ENCODE results near the gene NELL1. TPM values are rescaled to one million over a fixed set of nuclear protein-coding genes. Genes with fewer than 3 reads are reported as not detected.

Gene NELL1
- total and polyA plus RNA-seq, 2 experiments from 2014 or later = not detected

DNA sequence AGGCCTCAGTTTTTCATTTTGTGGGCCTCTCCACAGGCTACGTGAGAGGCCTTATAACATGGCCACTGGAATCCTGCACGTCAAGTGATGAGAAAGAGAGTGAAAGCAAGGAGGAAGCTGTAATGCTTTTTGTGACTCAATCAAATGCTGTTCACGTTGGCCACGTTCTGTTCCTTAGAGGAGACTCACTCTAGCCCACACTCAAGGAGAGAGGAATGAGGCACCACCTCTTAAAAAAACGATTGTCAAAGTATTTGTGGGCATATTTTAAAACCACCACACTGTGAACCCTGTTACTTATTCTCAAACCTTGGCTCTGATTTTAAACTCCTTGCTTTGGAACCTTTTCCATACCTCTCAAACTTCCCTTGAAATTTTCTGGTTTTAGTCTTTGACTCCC, 705.0 kb downstream of the NELL1 start:
- no peak for DNase-seq
- 10 to 12% methylated on average over 5 of the region's 5 CpGs for WGBS, 2 experiments (ENCODE audit: low coverage in 1 of 2, low lambda C conversion rate in 2 of 2, missing lambda C conversion rate in 2 of 2)
- no peak for TF ChIP-seq EZH2 (IDR thresholded peaks at IDR 0.05; ENCODE audit: insufficient read depth, poor library complexity, severe bottlenecking)
- TF ChIP-seq EZH2phosphoT487 (IDR thresholded peaks at IDR 0.05; ENCODE audit: insufficient read depth, low read depth) = no peak

DNA sequence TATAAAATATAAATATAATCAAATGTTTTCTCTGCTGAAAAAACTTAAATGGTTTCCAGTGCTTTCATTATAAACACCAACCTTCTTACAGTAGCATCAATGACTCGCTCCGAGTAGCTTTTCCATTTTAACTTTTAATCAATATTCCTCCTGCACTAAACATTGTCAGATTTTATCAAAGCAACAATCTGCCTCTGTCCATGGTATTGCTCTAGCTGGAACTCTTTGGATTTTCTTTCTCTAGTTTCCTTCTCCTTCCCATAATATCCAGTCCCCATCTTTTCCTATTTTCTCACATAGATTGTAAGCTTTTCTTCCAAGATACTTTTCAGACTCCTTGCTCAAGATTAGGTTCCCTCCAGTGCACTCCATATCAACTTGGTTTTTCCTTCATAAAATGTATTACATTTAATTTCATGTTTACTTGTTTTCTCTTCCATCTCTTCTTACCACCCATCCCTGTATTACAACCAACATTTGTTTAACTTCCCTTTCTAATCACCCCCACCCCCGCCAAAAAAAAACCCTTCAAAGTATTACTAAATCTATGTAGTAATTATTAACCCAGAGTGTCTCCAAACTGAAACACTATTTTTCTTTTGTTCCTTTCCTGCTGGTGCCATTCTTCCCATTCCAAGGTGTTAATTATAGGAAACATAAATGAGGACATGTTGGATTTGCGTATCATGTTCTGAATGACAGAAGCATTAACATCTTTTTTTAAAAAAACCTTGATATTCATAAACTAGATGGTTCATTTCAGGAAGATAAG, 716.5 kb downstream of the NELL1 start:
- 47 to 51% methylated on average over 4 of the region's 4 CpGs for WGBS, 2 experiments (ENCODE audit: low coverage in 1 of 2, low lambda C conversion rate in 2 of 2, missing lambda C conversion rate in 2 of 2)
- no peaks in the 10 kb centered on the region for H3K36me3 ChIP-seq (ENCODE audit: low read depth)
- H3F3A ChIP-seq (ENCODE audit: insufficient read depth) = no peaks in the 10 kb centered on the region
- H3K9me3 ChIP-seq (ENCODE audit: low read depth) = no peaks in the 10 kb centered on the region
- H2AFZ ChIP-seq = no peak overlapping the region
- no peak overlapping the region for H3K4me2 ChIP-seq (ENCODE audit: unreplicated experiment)
- DNase-seq = no peak
- H3K9me2 ChIP-seq (ENCODE audit: insufficient read depth) = no peaks in the 10 kb centered on the region
- H3K27me3 ChIP-seq (replicated peaks; ENCODE audit: insufficient read depth) = no peaks in the 10 kb centered on the region
- no peaks in the 10 kb centered on the region for H3K4me1 ChIP-seq (ENCODE audit: insufficient read depth)
- no peak overlapping the region for H3K9ac ChIP-seq
- no peaks in the 10 kb centered on the region for H4K20me1 ChIP-seq (ENCODE audit: insufficient read depth)
- no peak overlapping the region for H3K27ac ChIP-seq
- no peak overlapping the region for H3K4me3 ChIP-seq
- no peak for TF ChIP-seq EZH2phosphoT487 (IDR thresholded peaks at IDR 0.05; ENCODE audit: insufficient read depth, low read depth)
- in situ Hi-C loops (cut with MboI) = no loop called here
- H3K79me2 ChIP-seq (ENCODE audit: insufficient read depth) = no peaks in the 10 kb centered on the region

More for the DNA sequence above, 705.0 kb downstream of the NELL1 start:
- Histone ChIP-seq H3K36me3 (ENCODE audit: low read depth) (no peaks in the 10 kb centered on the region), H3K4me1 (ENCODE audit: insufficient read depth) (no peaks in the 10 kb centered on the region), H3K9ac (no peak overlapping the region), H3K27me3 (replicated peaks; ENCODE audit: insufficient read depth) (no peaks in the 10 kb centered on the region), H3K27ac (no peak overlapping the region), H4K20me1 (ENCODE audit: insufficient read depth) (no peaks in the 10 kb centered on the region), H3K4me3 (no peak overlapping the region), H3K79me2 (ENCODE audit: insufficient read depth) (no peaks in the 10 kb centered on the region), H2AFZ (no peak overlapping the region), H3F3A (ENCODE audit: insufficient read depth) (no peaks in the 10 kb centered on the region), H3K9me2 (ENCODE audit: insufficient read depth) (no peaks in the 10 kb centered on the region), H3K4me2 (ENCODE audit: unreplicated experiment) (no peak overlapping the region), H3K9me3 (ENCODE audit: low read depth) (no peaks in the 10 kb centered on the region)
- in situ Hi-C loops (cut with MboI) = no loop called here

DNA sequence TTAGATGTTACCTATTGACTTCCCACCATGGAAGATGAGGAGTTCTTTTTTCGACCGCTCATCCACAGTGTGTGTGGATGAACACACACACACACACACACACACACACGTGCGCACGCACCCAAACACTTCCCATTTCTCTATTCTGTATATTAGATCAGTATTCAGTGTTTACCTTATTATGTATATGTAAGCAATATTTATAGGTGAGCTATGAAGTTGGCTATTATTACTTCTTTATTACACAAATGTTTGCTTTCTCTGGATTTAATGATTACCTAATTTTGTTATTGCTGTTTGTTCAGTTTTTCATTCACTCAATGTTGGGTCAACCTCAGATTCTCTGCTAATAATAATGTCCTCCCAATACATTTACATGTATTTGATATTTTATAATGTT, 721.0 kb downstream of the NELL1 start:
- Histone ChIP-seq H3K4me1 (ENCODE audit: insufficient read depth) (no peaks in the 10 kb centered on the region), H3K9me2 (ENCODE audit: insufficient read depth) (no peaks in the 10 kb centered on the region), H3K9me3 (ENCODE audit: low read depth) (peaks cover 3% of the 10 kb centered on the region), H3K79me2 (ENCODE audit: insufficient read depth) (no peaks in the 10 kb centered on the region), H4K20me1 (ENCODE audit: insufficient read depth) (no peaks in the 10 kb centered on the region), H3F3A (ENCODE audit: insufficient read depth) (no peaks in the 10 kb centered on the region), H3K4me3 (no peak overlapping the region), H3K27me3 (replicated peaks; ENCODE audit: insufficient read depth) (no peaks in the 10 kb centered on the region), H3K36me3 (ENCODE audit: low read depth) (no peaks in the 10 kb centered on the region), H2AFZ (no peak overlapping the region), H3K9ac (no peak overlapping the region), H3K4me2 (ENCODE audit: unreplicated experiment) (no peak overlapping the region), H3K27ac (no peak overlapping the region)
- in situ Hi-C loops (cut with MboI) = no loop called here
- DNase-seq = no peak
- TF ChIP-seq EZH2 (IDR thresholded peaks at IDR 0.05; ENCODE audit: insufficient read depth, poor library complexity, severe bottlenecking) (no peak), EZH2phosphoT487 (IDR thresholded peaks at IDR 0.05; ENCODE audit: insufficient read depth, low read depth) (no peak)
- 65 to 66% methylated on average over 5 of the region's 5 CpGs for WGBS, 2 experiments (ENCODE audit: low coverage in 1 of 2, low lambda C conversion rate in 2 of 2, missing lambda C conversion rate in 2 of 2)

DNA sequence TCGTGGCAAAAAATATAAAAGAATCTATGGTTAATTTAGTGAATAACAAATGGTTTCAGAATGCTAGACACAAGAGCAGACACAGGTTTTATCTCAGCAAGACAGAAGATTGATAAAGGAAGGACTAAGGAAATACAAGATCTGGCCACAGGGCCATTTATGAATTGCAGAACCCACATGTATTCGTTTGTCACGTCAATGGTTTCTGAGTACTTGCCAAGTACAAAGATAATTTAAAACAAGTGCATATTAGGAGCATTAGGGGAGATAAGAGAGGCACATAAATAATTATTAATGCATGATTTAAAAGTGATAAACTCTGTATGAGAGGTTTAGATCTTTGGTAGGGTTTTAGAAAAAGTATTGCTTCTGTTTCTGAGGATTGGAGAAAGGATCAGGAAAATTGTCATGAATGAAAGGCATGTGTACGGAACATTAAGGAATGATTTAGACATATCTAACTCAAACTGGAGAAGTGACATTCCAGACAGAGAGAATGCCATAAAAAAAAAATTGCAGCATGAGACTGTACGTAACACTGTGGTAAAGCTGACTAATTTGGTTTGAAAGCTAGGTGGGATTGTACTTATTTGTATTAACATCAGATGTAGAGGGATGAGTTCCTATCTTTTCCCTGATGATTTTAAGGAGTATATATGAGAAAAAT, 727.1 kb downstream of the NELL1 start:
- 19 to 22% methylated on average over 5 of the region's 5 CpGs for WGBS, 2 experiments (ENCODE audit: low coverage in 1 of 2, low lambda C conversion rate in 2 of 2, missing lambda C conversion rate in 2 of 2)
- DNase-seq = no peak
- H3K27ac ChIP-seq = no peak overlapping the region
- peaks cover 3% of the 10 kb centered on the region for H3K9me3 ChIP-seq (ENCODE audit: low read depth)
- H3K36me3 ChIP-seq (ENCODE audit: low read depth) = no peaks in the 10 kb centered on the region
- no peak overlapping the region for H3K4me3 ChIP-seq
- no peak overlapping the region for H2AFZ ChIP-seq
- no peak overlapping the region for H3K9ac ChIP-seq
- H3K4me1 ChIP-seq (ENCODE audit: insufficient read depth) = no peaks in the 10 kb centered on the region
- no peaks in the 10 kb centered on the region for H3K79me2 ChIP-seq (ENCODE audit: insufficient read depth)
- no peak overlapping the region for H3K4me2 ChIP-seq (ENCODE audit: unreplicated experiment)
- no peaks in the 10 kb centered on the region for H3F3A ChIP-seq (ENCODE audit: insufficient read depth)
- no peak for TF ChIP-seq EZH2 (IDR thresholded peaks at IDR 0.05; ENCODE audit: insufficient read depth, poor library complexity, severe bottlenecking)
- in situ Hi-C loops (cut with MboI) = no loop called here
- H3K27me3 ChIP-seq (replicated peaks; ENCODE audit: insufficient read depth) = no peaks in the 10 kb centered on the region
- H3K9me2 ChIP-seq (ENCODE audit: insufficient read depth) = no peaks in the 10 kb centered on the region
- no peaks in the 10 kb centered on the region for H4K20me1 ChIP-seq (ENCODE audit: insufficient read depth)
